Esophagus muscularis mucosa (tissue), 4 donors: ENCODE data around the gene SLC24A4. TPM values are rescaled to one million over a fixed set of nuclear protein-coding genes. Genes with fewer than 3 reads are reported as not detected.

Experiments used
- DNase-seq: peaks from one replicate; pipeline ENCODE4 v3.0.0-alpha.2; 2017; ENCODE audit errors: extremely low spot score
- H3K27ac ChIP-seq, 4 donors: fragments of 200-600 bp; sonication (generic); replicated peaks in 1 of 4; 1 replicate in 3 of 4; 2 replicates in 1 of 4; pipeline ENCODE4 v1.5.1; 2016 to 2019; ENCODE audit warnings: mild to moderate bottlenecking in 1 of 4
- H3K27me3 ChIP-seq, 4 donors: fragments of 200-600 bp; sonication (generic); one replicate each; pipeline versions ENCODE4 v1.5.1 to v1.6.0; 2016 to 2019
- H3K36me3 ChIP-seq, 4 donors: fragments of 200-600 bp; sonication (generic); one replicate each; pipeline ENCODE4 v1.5.1; 2016 to 2019
- H3K4me1 ChIP-seq, 4 donors: fragments of 200-600 bp; sonication (generic); one replicate each; pipeline ENCODE4 v1.5.1; 2016 to 2019
- H3K4me3 ChIP-seq, 4 donors: fragments of 200-600 bp; sonication (generic); 1 replicate in 2 of 4; 2 replicates in 2 of 4; pipeline ENCODE4 v1.5.1; 2016 to 2019; ENCODE audit warnings: mild to moderate bottlenecking in 4 of 4, moderate library complexity in 1 of 4
- H3K9me3 ChIP-seq, 4 donors: fragments of 200-600 bp; sonication (generic); 1 replicate in 3 of 4; 2 replicates in 1 of 4; pipeline ENCODE4 v1.5.1; 2016 to 2019
- CTCF ChIP-seq, 3 experiments: fragments of 200-600 bp in 2 of 3; fragments of 450-650 bp in 1 of 3; sonication (generic) in 2 of 3; IDR thresholded peaks; one replicate each; pipeline ENCODE4 v1.5.1; 2017 to 2019; ENCODE audit warnings: antibody characterized with exemption in 3 of 3, mild to moderate bottlenecking in 2 of 3, moderate library complexity in 1 of 3
- EP300 ChIP-seq: sonication (generic); formaldehyde crosslinking; IDR thresholded peaks from one replicate; pipeline ENCODE4 v1.6.1; 2017; ENCODE audit warnings: antibody characterized with exemption
- POLR2A ChIP-seq: fragments of 450-650 bp; IDR thresholded peaks from one replicate; pipeline ENCODE4 v1.6.1; 2017; ENCODE audit warnings: antibody characterized with exemption, moderate library complexity, mild to moderate bottlenecking, low read depth
- POLR2AphosphoS5 ChIP-seq, 2 donors: sonication (generic); formaldehyde crosslinking; IDR thresholded peaks; one replicate each; pipeline ENCODE4 v1.6.1; 2017; ENCODE audit warnings: antibody characterized with exemption in 2 of 2
- WGBS: methylation state at CpG from one replicate; pipeline ENCODE4 v1.1.5; 2018; 5-methylcytosine and 5-hydroxymethylcytosine counted together
- intact Hi-C: fragments of 100-400 bp; cut with DNase I; formaldehyde crosslinking; loops from one replicate; pipeline ENCODE4 v1.15.1; 2023
- total RNA-seq, 4 donors: library from RNA; depleted of rRNA; stranded (reverse); fragments of >200 nt; gene quantifications; one replicate each; pipeline versions ENCODE4 v1.1.0 to v1.2.1, GENCODE V29; 2016

The SLC24A4 gene
- total RNA-seq, 4 donors from 2014 or later = 1.7 to 2.9 (median 2.1) TPM

DNA sequence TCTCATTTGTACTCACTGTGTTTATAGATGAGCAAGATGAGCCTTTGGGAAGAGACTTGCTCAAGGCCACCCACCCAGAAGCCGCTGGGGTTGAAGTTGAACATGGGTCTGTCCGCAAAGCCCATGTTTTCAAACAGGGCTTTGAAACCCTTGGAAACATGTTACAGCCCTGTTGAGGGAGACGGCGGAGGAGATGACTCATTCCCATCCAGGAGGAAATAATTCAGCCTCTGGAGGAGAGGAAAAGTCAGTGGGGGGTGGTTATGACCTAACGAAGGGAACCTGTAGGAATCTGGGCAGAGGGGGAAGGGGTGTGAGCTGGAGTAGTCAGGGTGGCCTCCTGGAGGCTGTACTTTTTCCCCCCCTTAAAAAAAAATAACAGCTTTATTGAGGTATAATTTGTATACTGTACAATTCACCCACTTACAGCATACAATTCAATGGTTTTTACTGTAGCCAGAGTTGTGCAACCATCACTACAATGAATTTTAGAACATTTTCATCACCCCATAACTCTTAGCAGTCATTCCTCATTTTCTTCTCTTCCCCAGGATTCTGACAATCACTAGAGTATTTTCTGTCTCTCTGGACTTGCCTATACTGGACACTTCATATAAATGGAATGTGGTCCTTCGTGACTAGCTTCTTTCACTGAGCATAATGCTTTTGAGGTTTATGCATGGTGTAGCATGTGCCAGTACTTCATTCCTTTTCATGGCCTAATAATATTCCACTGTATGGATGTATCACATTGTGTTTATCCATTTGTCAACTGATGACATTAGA lies 188.7 kb downstream of the SLC24A4 start:
- intact Hi-C loops = loop anchor here (5.0 kb wide), 2 partner anchors 91 to 176 kb away; no protein-coding TSS in a partner anchor
- no peak for DNase-seq
- no peak overlapping the region for H3K4me3 ChIP-seq
- no peaks in the 10 kb centered on the region for H3K36me3 ChIP-seq
- no peaks in the 10 kb centered on the region for H3K27me3 ChIP-seq
- H3K27ac ChIP-seq = no peak overlapping the region
- H3K4me1 ChIP-seq = peaks cover 24 to 45% (median 37%) of the 10 kb centered on the region in 4 donors
- TF ChIP-seq EP300 = no peak
- no peak for TF ChIP-seq POLR2A
- TF ChIP-seq CTCF (IDR thresholded peaks at IDR 0.05) = no peak
- TF ChIP-seq POLR2AphosphoS5 (IDR thresholded peaks at IDR 0.05) = no peak
- WGBS = 45% methylated on average over 6 of the region's 6 CpGs
- H3K9me3 ChIP-seq = no peaks in the 10 kb centered on the region

GRCh38 chr14:92512807-92513203 lies 189.8 kb downstream of the SLC24A4 start:
- H3K27me3 ChIP-seq = no peaks in the 10 kb centered on the region
- DNase-seq = no peak
- H3K27ac ChIP-seq = peak overlapping the region; percentile 82 to 91 (median 85)
- H3K4me3 ChIP-seq = peak overlapping the region; percentile 66 to 90 (median 83)
- H3K4me1 ChIP-seq = peaks cover 24 to 55% (median 38%) of the 10 kb centered on the region in 4 donors
- 69% methylated on average over 5 of the region's 9 CpGs for WGBS
- TF ChIP-seq POLR2A (no peak), EP300 (no peak), POLR2AphosphoS5 (IDR thresholded peaks at IDR 0.05) (no peak), CTCF (IDR thresholded peaks at IDR 0.05) (no peak)
- intact Hi-C loops = loop anchor here (5.0 kb wide), 2 partner anchors 89 to 174 kb away; no protein-coding TSS in a partner anchor
- no peaks in the 10 kb centered on the region for H3K36me3 ChIP-seq
- no peaks in the 10 kb centered on the region for H3K9me3 ChIP-seq

GRCh38 chr14:92513204-92513965 lies 190.4 kb downstream of the SLC24A4 start, which contains the start of gene RIN3:
RIN3 (plus strand) TSS chr14:92513781; CDS start chr14:92513933, 152 bp downstream.
- H3K27me3 ChIP-seq = no peaks in the 10 kb centered on the region
- TF ChIP-seq POLR2A = no peak
- peak in 1 of 2 donors; percentile 27 for TF ChIP-seq POLR2AphosphoS5 (IDR thresholded peaks at IDR 0.05)
- H3K4me3 ChIP-seq = peak within 1 kb of the TSS; percentile 66 to 90 (median 83)
- no peaks in the 10 kb centered on the region for H3K9me3 ChIP-seq
- WGBS = 15% methylated on average over 6 of the region's 79 CpGs
- no peaks in the 10 kb centered on the region for H3K36me3 ChIP-seq
- no peak for DNase-seq
- intact Hi-C loops = loop anchor here (5.0 kb wide), 2 partner anchors 89 to 174 kb away; no protein-coding TSS in a partner anchor
- H3K27ac ChIP-seq = peak within 1 kb of the TSS; percentile 82 to 91 (median 85)
- peaks cover 24 to 61% (median 41%) of the 10 kb centered on the region in 4 donors for H3K4me1 ChIP-seq

GRCh38 chr14:92513966-92514843 lies 191.2 kb downstream of the SLC24A4 start:
- Histone ChIP-seq H3K27me3 (no peaks in the 10 kb centered on the region), H3K4me1 (peaks cover 24 to 62% (median 44%) of the 10 kb centered on the region in 4 donors), H3K36me3 (no peaks in the 10 kb centered on the region), H3K4me3 (peak overlapping the region; percentile 66 to 90 (median 83)), H3K27ac (peak overlapping the region; percentile 82 to 91 (median 85)), H3K9me3 (no peaks in the 10 kb centered on the region)
- no peak for DNase-seq
- WGBS = 2% methylated on average over 26 of the region's 81 CpGs
- intact Hi-C loops = loop anchor here (5.0 kb wide), 2 partner anchors 88 to 173 kb away; no protein-coding TSS in a partner anchor
- no peak for TF ChIP-seq POLR2AphosphoS5 (IDR thresholded peaks at IDR 0.05)

GRCh38 chr14:92514844-92515514 lies 192.0 kb downstream of the SLC24A4 start:
- Histone ChIP-seq H3K36me3 (no peaks in the 10 kb centered on the region), H3K4me3 (peak overlapping the region; percentile 66 to 90 (median 83)), H3K27ac (peak overlapping the region; percentile 82 to 91 (median 85)), H3K4me1 (peaks cover 24 to 62% (median 48%) of the 10 kb centered on the region in 4 donors), H3K9me3 (no peaks in the 10 kb centered on the region), H3K27me3 (no peaks in the 10 kb centered on the region)
- 55% methylated on average over 10 of the region's 15 CpGs for WGBS
- intact Hi-C loops = loop anchor here (5.0 kb wide), 2 partner anchors 87 to 172 kb away; no protein-coding TSS in a partner anchor
- TF ChIP-seq CTCF (IDR thresholded peaks at IDR 0.05) (no peak), POLR2A (no peak), EP300 (no peak), POLR2AphosphoS5 (IDR thresholded peaks at IDR 0.05) (no peak)
- no peak for DNase-seq
